NCI-H2029 treated with DMSO at 0.1 percent for 48 hours (cell line): ENCODE results near the gene MYBPH.

ENCODE experiments used
- DNase-seq: peaks from one replicate; lab custom pipeline; 2025; lab: John Stamatoyannopoulos, UW

MYBPH gene

DNA sequence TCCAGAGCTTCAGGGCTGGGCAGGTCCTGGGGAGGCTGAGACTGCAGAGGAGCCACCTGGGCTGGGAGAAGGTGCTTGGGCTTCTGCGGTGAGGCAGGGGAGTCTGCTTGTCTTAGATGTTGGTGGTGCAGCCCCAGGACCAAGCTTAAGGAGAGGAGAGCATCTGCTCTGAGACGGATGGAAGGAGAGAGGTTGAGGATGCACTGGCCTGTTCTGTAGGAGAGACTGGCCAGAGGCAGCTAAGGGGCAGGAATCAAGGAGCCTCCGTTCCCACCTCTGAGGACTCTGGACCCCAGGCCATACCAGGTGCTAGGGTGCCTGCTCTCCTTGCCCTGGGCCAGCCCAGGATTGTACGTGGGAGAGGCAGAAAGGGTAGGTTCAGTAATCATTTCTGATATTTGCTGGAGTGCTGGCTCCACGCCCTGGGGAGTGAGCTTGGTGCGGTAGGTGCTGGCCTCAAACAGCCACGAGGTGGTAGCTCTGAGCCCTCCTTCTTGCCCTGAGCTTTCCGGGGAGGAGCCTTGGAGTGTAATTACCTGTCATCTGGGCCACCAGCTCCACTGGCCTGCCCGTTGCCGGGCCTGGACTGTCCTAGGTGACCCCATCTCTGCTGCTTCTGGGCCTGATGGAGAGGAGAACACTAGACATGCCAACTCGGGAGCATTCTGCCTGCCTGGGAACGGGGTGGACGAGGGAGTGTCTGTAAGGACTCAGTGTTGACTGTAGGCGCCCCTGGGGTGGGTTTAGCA is 9.3 kb downstream of the MYBPH start:
- DNase-seq: no peak

- DNase-seq: no peak
These were observed 9.8 kb downstream of the MYBPH start for GRCh38 chr1:203165800-203166161.

GRCh38 chr1:203165101-203165799 is 10.4 kb downstream of the MYBPH start:
- no peak for DNase-seq

DNA sequence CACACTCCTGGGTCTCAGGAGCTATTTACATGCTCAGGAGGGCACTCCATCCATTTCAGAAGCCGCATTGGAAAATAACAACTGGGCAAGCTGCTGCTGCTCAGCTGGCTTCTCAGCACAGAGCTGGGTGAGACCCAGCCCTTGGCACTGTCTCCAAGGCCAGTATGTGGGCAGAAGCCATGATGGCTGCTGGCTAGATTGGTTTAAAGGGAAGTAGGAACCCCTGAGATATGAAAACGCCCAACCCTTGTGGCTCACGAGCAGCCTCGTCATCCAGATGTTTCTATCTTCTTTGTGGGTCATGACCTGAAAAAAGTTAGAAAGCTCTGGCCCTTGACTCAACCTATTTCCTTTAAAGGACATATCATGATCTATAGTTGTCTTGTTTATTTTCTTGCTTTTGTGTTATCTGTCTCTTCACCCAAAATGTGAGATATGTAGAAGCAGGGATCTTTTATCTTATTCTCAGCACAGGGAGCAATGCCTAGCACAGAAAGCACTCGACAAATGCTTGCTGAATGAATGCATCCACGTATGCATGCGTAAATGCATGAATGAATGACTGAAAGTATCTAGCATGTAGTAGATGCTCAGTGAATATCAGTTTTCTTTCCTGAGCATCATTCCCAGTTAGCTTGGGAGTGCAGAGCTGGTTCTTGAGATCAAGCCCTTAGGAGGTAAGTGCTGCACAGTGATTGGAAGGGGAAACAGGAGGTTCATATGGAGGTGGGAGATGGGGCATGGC is 11.6 kb downstream of the MYBPH start:
- no peak for DNase-seq

- DNase-seq: no peak
These were observed 13.2 kb downstream of the MYBPH start for GRCh38 chr1:203162403-203162802.

DNA sequence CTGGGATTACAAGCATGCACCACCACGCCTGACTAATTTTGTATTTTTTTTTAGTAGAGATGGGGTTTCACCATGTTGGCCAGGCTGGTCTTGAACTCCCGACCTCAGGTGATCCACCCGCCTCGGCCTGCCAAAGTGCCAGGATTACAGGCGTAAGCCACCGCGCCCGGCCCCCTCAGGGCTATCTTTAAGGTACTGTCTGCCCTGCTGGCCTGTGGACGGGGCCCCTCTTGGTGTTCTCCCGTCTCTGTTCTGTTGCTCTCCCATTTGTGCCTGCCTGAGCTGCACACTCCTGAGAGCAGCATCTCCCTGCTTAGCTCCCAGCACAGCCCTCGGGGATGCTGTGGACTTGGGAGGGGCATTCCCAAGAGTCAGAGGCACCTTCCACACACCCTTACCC is 13.9 kb downstream of the MYBPH start:
- DNase-seq: no peak

- DNase-seq: no peak
These were observed 14.5 kb downstream of the MYBPH start for GRCh38 chr1:203161175-203161574.

- no peak for DNase-seq
These were observed 15.8 kb downstream of the MYBPH start for GRCh38 chr1:203159844-203160243.

- no peak for DNase-seq
These were observed 16.5 kb downstream of the MYBPH start for GRCh38 chr1:203158960-203159665.

GRCh38 chr1:203158423-203158822 is 17.2 kb downstream of the MYBPH start:
- no peak for DNase-seq

GRCh38 chr1:203156280-203156679 is 19.3 kb downstream of the MYBPH start:
- DNase-seq: no peak

- no peak for DNase-seq
These were observed 21.4 kb downstream of the MYBPH start for GRCh38 chr1:203153989-203154821.

GRCh38 chr1:203153051-203153988 is 22.3 kb downstream of the MYBPH start:
- DNase-seq: no peak

DNA sequence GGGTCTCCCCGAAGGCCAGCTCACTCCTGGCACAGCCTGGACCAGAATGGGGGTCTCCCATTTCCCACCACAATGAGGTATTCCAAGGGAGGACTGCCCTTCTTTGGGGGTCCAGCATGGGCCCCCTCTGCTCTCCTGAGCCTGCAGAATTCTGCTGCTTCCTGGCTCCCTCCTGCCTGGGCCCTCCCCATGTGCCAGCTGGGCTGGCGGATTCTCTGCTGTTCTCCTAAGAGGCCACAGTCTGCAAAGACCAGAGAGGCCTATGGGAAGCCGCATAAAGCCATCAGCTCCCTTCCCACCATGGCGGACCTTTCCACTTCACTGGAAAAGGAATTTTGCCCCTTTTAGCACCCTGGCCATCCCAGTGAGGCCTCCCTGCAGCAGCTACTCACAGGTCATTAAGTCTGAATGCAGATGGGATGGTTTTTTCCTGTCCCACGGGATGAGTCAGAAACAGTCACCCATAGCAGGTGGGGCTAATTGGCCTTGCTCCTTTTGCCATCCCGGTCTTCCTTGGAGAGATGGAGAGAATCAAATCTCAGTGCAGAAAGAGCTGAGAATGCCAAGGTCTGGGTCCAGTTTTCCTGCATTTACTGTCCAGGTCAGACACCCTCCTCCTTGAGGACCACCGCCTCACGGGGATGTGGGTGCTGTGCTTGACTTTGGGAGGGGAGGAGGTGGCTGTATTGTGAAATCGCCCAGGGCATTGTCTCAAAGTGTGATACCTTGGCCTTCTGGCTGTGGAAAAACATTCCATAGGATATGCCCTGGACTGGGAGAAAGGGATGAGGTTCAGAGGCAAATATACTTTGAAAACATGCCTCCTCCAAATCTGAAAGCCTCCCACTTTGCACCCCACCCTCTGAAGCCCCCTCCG is 23.2 kb downstream of the MYBPH start:
- DNase-seq: no peak

DNA sequence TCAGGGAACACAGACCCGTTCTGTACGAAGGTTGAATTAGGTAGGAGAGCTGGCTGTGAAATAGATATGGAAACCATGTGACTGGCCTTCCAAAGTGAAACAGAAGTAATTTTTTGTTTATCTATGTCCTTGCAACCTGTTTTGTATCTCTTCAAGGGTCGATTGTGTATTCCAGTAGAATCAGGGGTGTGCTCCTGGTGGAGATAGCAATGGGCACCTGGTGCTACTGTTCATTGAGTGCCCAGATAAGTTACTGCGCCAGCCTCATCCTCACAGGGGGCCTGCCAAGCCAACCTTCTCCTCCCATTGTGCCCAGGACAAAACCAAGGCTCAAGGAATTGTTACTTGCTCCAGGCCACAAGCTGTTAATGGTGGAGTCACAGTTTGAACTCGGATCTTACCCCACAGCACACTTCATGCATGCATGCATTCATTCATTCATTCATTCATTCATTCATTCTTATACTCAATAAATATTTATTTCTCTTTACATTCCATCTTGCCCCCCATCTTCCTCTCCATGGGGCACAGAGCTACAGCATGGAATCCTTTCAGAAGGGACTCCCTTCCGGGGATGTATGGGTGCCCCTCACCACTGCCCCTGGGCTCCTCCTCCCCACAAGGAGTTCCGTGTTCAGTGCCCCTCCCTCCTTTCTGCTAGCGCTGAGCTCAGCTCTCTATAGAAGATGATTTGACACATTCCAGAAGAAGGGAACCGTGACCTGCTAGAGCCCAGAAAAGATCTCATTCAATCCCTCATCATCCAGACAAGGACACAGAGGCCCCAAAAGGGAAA is 24.1 kb downstream of the MYBPH start:
- DNase-seq: no peak

DNA sequence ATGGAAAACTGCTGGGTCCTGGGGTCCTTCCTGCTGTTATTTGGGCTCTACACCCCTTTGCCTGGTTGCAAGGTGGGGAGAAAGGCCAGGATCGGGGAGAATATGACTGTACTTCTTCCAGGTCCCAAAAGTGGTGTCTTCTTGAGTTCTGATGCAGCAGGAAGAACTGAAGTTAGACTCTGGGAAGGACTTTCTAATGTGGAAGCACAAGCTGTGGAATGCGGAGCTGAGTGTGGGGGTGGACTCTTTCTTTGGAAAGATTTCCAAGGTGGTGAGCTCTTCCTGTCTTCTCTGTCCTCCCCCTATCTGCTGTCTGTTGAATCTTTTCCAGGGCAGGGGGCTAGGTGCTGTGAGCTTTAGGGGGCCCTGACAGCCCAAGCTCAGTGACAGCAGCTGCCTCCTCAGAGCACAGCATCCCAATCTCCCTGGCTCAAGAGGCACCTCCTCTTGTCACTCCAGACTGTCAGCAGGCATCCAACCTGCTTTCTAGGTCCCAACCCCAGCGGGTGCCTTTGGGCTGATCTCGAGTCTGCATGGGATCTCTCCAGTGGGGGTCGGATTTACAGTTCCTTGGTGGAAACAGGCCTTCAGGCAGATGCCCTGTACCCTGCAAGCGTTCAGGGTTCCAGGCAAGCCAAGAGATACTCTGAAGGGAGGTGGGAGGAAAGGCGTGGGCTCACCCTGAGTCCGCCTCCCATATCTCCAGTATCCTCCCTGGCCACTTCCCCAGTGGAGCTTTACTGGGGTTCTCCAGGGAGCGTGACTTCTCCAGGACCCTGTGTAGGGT is 24.9 kb downstream of the MYBPH start:
- DNase-seq: no peak

DNA sequence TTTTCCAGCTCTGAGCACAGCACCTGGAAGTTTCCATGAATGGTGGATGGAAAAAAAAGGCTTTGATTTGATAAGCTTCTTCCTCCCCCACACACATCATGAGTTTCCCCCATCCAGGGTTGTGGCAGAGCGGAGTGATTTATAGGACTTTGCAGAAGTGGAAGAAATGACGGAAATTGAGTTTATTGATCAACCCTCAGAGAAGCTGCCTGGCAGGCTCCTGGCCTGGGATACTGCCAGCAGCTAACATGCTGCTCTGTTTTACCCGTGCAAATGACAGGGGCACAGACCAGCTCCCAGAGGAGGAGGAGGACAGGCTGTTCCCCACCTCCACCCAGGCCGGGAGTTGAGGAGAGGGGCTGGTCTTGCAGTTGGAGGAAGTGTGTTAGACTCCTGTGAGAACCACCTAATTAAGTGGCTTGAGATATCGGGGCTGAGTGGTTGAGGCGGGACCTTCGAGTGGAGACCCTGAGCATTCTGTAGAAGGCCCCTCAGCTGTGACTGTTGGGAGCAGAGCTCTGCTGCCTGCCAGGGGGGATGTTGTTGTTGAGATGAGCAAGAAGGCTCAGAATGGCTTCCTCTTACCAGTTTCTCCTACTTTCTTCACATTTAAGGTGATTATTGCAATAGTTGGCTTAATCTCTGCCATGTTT is 26.3 kb downstream of the MYBPH start:
- no peak for DNase-seq
